Cardiac muscle cell (in vitro differentiated cells and primary cell): ENCODE results near the gene MIA. TPM values are rescaled to one million over a fixed set of nuclear protein-coding genes. Genes with fewer than 3 reads are reported as not detected.
"Not testable (repeated sequence)": the region's sequence is repeated elsewhere in the genome, so short reads cannot be mapped to it uniquely, and the experiment has no call there.

Source experiments
- DNase-seq, 2 donors: peaks; one replicate each; pipeline versions ENCODE4 v3.0.0 to v3.0.0-alpha.2; 2010 to 2017; ENCODE audit warnings: low read depth in 1 of 2, low spot score in 1 of 2
- H3K27ac ChIP-seq: fragments of 200-600 bp; sonication (generic); 2 replicates; pipeline ENCODE4 v1.5.1; 2016
- H3K27me3 ChIP-seq: fragments of 200-600 bp; sonication (generic); 2 replicates; pipeline ENCODE4 v1.6.0; 2016; ENCODE audit warnings: control low read depth
- H3K36me3 ChIP-seq: fragments of 200-600 bp; sonication (generic); 2 replicates; pipeline ENCODE4 v1.5.1; 2016; ENCODE audit warnings: control low read depth
- H3K4me1 ChIP-seq: fragments of 200-600 bp; sonication (generic); 2 replicates; pipeline ENCODE4 v1.8.1; 2017; ENCODE audit warnings: low read depth, mild to moderate bottlenecking, mixed run types
- H3K4me3 ChIP-seq: fragments of 200-600 bp; sonication (generic); 2 replicates; pipeline ENCODE4 v1.5.1; 2016; ENCODE audit warnings: mild to moderate bottlenecking
- H3K9me3 ChIP-seq: fragments of 200-600 bp; sonication (generic); 2 replicates; pipeline ENCODE4 v1.5.1; 2017; ENCODE audit warnings: low read depth, mild to moderate bottlenecking, control low read depth
- polyA plus RNA-seq: library from polyadenylated mRNA; unstranded; fragments of >200 nt; fragmentation: Nextera tagmentation; extraction: Ambion mirVana; gene quantifications from 2 replicates; pipeline ENCODE4 v1.2.1, GENCODE V29; 2016
- total RNA-seq: library from RNA; depleted of rRNA; stranded (reverse); fragments of >200 nt; gene quantifications from 2 replicates; pipeline ENCODE4 v1.2.3, GENCODE V29; 2016
- TF ChIP-seq, protein P1 (sequence below): IDR thresholded peaks from 2 replicates; pipeline ENCODE4 v1.5.1; 2012; ENCODE audit warnings: low read depth, mild to moderate bottlenecking, low read length

The MIA gene
- total RNA-seq (not detected in 2 replicates), polyA plus RNA-seq (not detected in 2 replicates)

GRCh38 chr19:40774916-40775631, at the start of gene MIA:
Gene MIA (plus strand): TSS chr19:40775521. CDS start chr19:40775543, 22 bp downstream.
- no peaks in the 10 kb centered on the region for H3K27me3 ChIP-seq
- peak in 1 of 2 donors; percentile 38 for DNase-seq
- no peaks in the 10 kb centered on the region for H3K4me1 ChIP-seq
- H3K4me3 ChIP-seq = no peak within 1 kb of the TSS
- H3K9me3 ChIP-seq = no peaks in the 10 kb centered on the region
- TF ChIP-seq, protein P1, sequence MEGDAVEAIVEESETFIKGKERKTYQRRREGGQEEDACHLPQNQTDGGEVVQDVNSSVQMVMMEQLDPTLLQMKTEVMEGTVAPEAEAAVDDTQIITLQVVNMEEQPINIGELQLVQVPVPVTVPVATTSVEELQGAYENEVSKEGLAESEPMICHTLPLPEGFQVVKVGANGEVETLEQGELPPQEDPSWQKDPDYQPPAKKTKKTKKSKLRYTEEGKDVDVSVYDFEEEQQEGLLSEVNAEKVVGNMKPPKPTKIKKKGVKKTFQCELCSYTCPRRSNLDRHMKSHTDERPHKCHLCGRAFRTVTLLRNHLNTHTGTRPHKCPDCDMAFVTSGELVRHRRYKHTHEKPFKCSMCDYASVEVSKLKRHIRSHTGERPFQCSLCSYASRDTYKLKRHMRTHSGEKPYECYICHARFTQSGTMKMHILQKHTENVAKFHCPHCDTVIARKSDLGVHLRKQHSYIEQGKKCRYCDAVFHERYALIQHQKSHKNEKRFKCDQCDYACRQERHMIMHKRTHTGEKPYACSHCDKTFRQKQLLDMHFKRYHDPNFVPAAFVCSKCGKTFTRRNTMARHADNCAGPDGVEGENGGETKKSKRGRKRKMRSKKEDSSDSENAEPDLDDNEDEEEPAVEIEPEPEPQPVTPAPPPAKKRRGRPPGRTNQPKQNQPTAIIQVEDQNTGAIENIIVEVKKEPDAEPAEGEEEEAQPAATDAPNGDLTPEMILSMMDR = no peak
- H3K36me3 ChIP-seq = no peaks in the 10 kb centered on the region
- no peak within 1 kb of the TSS for H3K27ac ChIP-seq

DNA sequence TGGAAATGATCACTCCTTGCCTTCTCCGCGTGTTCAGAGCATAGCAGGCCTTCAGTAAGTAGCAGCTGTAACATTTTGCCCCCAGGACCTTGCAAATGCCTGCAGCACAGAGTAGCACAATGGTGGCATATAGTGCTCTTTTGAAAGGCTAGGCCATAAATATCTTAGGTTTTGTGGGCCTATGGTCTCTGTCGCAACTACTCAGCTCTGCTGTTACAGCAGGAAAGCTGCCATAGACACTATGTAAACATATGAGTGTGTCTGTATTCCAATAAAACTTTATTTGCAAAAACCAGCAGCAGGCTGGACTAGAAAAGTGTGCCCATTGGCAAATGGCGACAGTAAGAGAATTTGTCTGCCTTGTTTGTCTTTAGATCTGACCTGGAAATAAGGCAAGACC, 49.0 kb upstream of the MIA start:
- TF ChIP-seq, protein P1 = no peak
- Histone ChIP-seq H3K27ac (no peak overlapping the region), H3K36me3 (peaks cover 21% of the 10 kb centered on the region), H3K27me3 (no peaks in the 10 kb centered on the region), H3K4me3 (no peak overlapping the region), H3K9me3 (no peaks in the 10 kb centered on the region), H3K4me1 (no peaks in the 10 kb centered on the region)
- DNase-seq = no peak

GRCh38 chr19:40730065-40730464, 45.3 kb upstream of the MIA start:
- not testable (repeated sequence) for H3K27ac ChIP-seq, H3K4me3 ChIP-seq, DNase-seq, H3K4me1 ChIP-seq, H3K27me3 ChIP-seq, H3K9me3 ChIP-seq
- H3K36me3 ChIP-seq = peaks cover 34% of the 10 kb centered on the region

DNA sequence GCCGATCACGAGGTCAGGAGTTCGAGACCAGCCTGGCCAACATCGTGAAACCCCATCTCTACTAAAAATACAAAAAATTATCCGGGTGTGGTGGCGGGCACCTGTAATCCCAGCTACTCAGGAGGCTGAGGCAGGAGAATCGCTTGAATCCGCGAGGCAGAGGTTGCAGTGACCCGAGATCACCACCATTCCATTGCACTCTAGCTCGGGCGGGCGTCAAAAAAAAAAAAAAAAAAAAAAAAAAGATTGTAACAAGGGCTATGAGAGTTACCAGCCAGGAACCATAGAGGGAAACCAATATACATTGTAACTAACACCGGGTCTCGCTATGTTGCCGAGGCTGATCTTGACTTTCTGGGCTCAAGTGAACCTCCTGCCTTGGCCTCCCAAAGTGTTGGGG, 43.0 kb upstream of the MIA start:
- not testable (repeated sequence) for H3K27ac ChIP-seq, H3K4me3 ChIP-seq, H3K9me3 ChIP-seq, H3K27me3 ChIP-seq, DNase-seq, H3K4me1 ChIP-seq
- H3K36me3 ChIP-seq = peaks cover 40% of the 10 kb centered on the region

DNA sequence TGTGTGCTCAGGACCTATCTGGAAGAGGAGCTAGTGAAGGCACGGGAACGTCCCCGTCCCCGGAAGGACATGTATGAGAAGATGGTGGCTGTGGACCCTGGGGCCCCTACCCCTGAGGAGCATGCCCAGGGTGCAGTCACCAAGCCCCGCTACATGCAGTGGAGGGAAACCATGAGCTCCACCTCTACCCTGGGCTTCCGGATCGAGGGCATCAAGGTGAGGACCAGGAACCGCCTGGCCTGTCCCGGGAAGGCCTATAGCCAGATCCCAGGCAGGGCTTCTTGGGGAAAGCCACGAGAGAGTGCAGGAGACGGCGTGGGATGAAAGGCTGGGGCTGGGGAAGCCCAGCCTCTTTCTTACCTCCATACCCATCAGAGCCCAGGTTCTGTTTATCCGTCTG, 42.2 kb upstream of the MIA start:
- peaks cover 40% of the 10 kb centered on the region for H3K36me3 ChIP-seq
- H3K27ac ChIP-seq = no peak overlapping the region
- no peaks in the 10 kb centered on the region for H3K9me3 ChIP-seq
- H3K4me1 ChIP-seq = no peaks in the 10 kb centered on the region
- no peak overlapping the region for H3K4me3 ChIP-seq
- no peaks in the 10 kb centered on the region for H3K27me3 ChIP-seq
- TF ChIP-seq, protein P1 = no peak
- no peak for DNase-seq

GRCh38 chr19:40735013-40735771, 40.1 kb upstream of the MIA start:
- Histone ChIP-seq H3K27me3 (no peaks in the 10 kb centered on the region), H3K9me3 (no peaks in the 10 kb centered on the region), H3K27ac (no peak overlapping the region), H3K36me3 (peaks cover 38% of the 10 kb centered on the region), H3K4me1 (no peaks in the 10 kb centered on the region), H3K4me3 (no peak overlapping the region)
- no peak for DNase-seq
- TF ChIP-seq, protein P1 = no peak
